Measurements from ENCODE around the gene CCT6B.

DNA sequence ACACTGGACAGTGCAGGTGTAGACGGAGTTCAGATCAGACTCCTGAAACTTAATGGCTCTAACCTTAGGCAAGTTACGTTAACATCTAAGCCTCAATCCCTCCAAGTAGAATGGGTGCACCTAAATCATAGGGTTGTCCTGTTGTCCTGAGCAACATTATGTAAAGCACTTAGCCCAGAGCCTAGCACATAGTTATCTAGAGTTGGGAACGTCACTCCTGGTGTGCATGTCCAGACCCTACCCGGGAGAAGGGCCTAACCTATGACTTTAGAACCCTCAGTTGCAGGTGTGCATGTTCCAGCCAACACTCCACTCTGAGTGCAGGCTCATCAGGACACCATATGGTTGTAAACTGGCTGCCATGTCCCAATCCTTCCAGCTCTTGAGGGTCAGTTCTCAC is 45.1 kb upstream of the CCT6B start:
- TF ChIP-seq POLR2AphosphoS5 (IDR thresholded peaks at IDR 0.05), result no peak
- TF ChIP-seq, protein P1, sequence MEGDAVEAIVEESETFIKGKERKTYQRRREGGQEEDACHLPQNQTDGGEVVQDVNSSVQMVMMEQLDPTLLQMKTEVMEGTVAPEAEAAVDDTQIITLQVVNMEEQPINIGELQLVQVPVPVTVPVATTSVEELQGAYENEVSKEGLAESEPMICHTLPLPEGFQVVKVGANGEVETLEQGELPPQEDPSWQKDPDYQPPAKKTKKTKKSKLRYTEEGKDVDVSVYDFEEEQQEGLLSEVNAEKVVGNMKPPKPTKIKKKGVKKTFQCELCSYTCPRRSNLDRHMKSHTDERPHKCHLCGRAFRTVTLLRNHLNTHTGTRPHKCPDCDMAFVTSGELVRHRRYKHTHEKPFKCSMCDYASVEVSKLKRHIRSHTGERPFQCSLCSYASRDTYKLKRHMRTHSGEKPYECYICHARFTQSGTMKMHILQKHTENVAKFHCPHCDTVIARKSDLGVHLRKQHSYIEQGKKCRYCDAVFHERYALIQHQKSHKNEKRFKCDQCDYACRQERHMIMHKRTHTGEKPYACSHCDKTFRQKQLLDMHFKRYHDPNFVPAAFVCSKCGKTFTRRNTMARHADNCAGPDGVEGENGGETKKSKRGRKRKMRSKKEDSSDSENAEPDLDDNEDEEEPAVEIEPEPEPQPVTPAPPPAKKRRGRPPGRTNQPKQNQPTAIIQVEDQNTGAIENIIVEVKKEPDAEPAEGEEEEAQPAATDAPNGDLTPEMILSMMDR (IDR thresholded peaks at IDR 0.05), result no peak
